Breast epithelium (tissue), 3 donors: ENCODE data around the gene ZNF407.

Experiments used
- POLR2AphosphoS5 ChIP-seq, 3 donors: sonication (generic); formaldehyde crosslinking; IDR thresholded peaks; one replicate each; pipeline ENCODE4 v1.6.1; 2017; ENCODE audit warnings: antibody characterized with exemption in 3 of 3
- TF ChIP-seq, protein P1 (sequence below), 3 donors: fragments of 450-650 bp; IDR thresholded peaks; one replicate each; pipeline ENCODE4 v1.5.1; 2016 to 2017; ENCODE audit warnings: antibody characterized with exemption in 3 of 3, mild to moderate bottlenecking in 3 of 3, moderate library complexity in 3 of 3

DNA sequence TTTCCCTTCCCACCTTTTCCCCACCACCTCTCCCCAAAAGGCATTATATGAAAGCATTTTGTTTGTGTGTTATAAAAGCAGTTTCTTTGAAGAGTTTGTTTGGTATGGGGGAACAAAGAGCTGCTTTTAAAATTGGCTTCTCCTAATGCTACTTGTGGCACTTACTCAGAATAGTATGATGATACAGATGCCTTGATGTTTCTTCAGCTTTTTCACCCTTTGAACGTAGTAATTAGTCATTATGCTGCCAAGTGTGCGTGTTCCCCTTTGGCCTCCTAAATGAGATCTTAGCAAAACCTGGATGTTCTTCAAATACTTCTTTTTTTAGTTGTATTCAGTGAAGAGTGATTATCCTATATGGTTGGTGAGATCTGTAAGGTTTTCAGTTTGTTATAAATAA, 427.9 kb downstream of the ZNF407 start:
- TF ChIP-seq, protein P1, sequence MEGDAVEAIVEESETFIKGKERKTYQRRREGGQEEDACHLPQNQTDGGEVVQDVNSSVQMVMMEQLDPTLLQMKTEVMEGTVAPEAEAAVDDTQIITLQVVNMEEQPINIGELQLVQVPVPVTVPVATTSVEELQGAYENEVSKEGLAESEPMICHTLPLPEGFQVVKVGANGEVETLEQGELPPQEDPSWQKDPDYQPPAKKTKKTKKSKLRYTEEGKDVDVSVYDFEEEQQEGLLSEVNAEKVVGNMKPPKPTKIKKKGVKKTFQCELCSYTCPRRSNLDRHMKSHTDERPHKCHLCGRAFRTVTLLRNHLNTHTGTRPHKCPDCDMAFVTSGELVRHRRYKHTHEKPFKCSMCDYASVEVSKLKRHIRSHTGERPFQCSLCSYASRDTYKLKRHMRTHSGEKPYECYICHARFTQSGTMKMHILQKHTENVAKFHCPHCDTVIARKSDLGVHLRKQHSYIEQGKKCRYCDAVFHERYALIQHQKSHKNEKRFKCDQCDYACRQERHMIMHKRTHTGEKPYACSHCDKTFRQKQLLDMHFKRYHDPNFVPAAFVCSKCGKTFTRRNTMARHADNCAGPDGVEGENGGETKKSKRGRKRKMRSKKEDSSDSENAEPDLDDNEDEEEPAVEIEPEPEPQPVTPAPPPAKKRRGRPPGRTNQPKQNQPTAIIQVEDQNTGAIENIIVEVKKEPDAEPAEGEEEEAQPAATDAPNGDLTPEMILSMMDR (IDR thresholded peaks at IDR 0.05), result no peak
- TF ChIP-seq POLR2AphosphoS5 (IDR thresholded peaks at IDR 0.05), result no peak
